NCI-H524 treated with DMSO at 0.1 percent for 48 hours (cell line): ENCODE data around the gene SMC1B.

Experiments used
- DNase-seq: peaks from one replicate; lab custom pipeline; 2025; lab: John Stamatoyannopoulos, UW

SMC1B gene

DNA sequence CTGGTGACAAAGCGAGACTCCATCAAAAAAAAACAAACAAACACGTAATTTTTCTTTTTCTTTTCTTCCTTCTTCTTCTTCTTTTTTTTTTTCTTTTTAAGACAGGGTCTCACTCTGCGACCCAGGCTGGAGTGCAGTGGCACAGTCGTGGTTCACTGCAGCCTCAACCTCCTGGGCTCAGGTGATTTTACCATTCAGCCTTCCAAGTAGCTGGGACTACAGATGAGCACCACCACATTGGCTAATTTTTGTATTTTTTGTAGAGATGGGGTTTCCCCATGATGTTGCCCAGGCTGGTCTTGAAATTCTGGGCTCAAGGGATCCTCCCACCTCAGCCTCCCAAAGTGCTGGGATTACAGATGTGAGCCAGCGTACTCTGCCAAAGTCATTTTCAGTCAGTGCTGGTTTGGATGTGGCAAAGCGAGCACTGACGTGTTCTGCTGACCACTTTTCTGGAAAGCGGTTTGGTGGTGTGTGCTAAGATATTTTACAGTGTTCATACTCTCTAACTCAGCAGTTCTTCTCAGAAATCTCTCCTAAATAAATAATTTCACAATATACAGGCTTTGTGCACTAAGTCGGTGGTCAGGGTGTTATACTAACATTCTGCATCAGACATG is 92.9 kb downstream of the SMC1B start:
- no peak for DNase-seq

DNA sequence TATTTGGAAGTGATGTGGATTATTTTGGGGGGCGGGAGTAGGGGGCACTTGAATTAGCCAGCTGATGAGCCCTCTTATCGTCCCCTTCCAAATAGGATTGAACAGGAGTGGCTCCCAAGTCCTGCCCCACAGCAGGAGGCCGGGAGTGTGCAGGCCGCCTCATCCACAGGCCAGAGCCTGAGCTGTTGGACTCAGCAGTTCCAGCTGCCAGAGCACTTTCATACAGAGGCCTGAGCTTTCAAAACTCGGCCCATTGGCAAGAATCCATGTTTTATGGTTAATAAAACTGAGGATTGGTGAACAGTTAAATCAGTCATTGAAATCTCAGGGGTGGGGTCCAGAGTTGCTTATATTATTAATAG is 94.1 kb downstream of the SMC1B start:
- no peak for DNase-seq

DNA sequence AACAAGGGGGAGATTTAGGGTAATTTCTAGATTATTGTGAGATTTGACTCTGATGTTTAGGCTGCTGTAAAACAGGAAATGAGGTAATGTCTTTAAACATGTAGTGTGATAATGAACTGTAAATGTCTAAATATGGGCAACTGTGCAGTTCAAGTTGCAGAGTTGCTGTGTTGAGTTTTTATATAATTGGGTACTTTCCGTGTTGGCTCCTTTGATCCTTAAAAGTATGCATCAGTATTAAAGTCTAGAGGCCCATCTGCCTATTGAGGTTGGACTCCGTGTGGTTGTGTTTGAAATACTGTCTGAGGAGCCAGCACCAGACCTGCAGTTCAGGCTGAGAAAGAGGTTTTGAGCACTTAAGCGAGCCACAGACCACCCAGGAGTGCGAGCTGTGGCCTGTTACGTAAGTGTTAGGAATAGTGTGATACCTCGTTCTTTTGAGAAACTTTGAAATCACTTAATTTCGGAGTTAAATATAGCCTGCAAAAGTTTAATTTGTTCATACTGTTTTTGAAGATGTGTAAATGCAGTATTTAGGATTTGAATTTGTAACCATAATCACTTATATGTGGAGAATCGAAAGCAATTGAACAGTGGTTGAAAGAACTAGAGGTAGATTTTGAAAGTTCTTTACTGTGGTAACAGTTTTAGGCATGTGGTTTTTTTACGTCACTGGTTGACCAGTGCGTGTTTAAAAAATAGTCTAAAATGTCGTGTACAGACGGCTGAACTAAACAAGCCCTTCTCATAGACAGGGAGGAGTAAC is 94.7 kb downstream of the SMC1B start:
- no peak for DNase-seq

DNA sequence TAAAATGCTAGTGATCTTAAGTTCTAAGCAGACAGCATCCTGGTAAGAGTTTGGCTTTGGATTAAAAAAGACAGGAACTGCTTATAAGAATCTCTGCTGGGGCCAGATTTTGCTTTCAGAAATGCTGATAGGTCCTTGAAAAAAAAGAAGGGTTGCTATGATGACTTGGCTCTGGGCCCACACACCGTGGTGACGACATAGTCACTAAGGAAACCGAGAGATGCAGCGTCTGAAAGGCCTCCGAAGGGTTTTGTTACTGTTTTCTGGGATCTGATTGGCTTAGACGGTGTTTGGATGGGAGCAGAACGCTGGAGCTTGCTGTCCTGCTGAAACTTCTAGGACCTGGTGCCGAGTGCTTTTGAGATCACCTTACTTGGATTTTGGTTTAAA is 95.2 kb downstream of the SMC1B start:
- DNase-seq: peak; percentile 64

DNA sequence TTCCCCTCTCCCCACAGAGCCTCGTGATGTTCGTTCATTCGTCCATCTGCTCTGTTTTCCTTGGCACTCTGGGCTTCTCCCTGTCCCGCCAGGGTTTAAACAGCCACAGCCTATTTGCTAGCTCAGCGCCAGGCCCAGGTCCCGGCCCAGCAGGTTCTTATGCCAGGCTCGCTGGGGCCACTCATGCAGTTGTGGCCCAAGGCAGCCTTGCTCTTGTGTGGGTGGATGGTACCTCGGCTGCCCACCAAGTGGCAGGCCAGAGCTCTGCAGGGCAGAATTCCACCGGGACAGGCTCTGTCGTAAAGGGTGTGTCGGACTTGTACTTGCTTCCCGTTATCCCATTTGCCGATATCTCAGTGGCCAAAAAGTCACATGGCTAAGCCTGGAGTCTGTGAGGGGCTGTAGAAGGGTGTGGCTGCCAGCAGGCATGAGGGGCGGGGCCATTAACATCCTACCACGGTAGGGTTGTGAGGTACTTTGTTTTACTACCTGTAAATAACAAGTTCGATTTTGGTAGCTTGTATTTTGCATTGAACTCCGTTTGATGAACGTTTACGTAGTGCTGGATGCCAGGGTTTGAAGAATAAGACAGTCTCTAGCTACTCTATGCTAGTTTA is 95.7 kb downstream of the SMC1B start:
- DNase-seq: peak; percentile 26

DNA sequence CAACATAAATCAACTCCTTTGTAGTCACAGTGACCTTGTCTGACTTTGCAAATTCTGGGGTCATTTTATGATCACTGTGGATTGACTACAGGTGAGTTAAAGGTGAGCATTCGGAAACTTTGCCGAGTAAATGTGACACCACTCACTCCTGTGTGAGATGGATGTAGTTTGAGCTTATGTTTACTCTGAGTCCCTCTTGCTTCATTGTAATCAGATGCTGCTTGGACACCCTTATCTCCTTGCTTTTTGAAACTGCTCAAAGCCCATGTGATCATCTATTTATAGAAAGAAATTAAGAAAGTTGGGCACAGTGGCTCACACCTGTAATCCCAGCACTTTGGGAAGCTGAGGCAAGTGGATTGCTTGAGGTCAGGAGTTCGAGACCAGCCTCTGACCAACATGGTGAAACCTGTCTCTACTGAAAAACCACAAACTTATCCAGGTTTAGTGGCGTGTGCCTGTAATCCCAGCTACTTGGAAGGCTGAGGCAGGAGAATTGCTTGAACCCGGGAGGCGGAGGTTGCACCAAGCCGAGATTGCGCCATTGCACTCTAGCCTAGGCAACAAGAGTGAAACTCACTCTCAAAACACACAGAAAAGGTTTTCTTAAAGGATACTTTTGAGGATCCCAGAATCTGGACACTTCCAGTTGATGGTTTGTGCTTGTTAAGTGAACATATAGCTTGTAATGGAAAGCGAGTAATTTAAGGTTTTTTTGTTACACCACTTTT is 96.4 kb downstream of the SMC1B start:
- DNase-seq: no peak

DNA sequence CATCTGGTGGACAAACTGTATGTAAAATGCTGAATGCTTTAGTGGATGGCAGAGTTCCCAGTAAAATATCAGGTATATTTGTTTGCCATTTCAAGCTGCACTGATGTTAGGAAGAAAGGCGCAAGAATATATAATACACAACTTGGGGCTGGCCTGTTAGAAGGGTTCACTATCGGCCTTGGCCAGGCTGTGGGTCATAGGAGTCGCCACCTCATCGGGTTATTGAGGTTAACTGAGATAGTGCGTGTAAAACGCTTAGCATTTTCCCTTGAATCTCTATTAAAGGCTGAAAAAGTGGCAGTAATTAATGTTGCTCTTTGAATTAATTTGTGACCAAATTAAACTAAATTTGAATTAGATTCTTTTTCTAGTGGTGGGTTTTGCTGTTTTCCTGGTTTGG is 98.6 kb downstream of the SMC1B start:
- no peak for DNase-seq

DNA sequence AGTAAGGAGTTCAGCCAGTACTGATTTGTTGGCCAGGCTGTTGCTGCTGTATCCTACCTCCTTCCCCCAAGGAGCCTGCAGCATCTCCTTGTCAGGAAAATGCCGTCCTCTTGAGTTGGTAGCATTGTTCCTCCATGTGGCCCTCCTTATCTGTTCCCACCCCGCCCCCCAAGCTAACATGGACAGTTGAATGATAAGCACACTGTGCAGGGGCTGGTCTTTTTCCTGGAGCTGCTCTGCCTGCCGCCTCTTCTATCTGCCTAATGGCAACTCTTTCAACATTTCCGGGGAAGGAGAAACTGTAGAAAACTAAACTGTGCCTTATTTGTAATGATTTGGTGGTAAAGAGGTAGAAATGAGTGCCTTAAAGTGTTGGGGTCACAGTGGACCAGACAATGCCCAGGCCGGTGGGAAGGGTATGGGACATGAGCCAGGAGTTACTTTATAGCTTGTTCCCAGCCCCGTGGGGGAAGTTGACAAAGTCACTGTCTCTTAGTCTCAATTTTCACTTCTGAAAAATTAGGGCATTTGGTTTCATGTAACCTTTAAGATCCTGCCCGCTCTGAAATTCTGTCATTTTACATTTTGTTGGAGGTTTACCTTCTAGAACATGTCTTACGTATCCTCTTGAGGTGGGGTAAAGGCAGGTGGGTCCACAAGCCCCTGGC is 99.2 kb downstream of the SMC1B start:
- no peak for DNase-seq

DNA sequence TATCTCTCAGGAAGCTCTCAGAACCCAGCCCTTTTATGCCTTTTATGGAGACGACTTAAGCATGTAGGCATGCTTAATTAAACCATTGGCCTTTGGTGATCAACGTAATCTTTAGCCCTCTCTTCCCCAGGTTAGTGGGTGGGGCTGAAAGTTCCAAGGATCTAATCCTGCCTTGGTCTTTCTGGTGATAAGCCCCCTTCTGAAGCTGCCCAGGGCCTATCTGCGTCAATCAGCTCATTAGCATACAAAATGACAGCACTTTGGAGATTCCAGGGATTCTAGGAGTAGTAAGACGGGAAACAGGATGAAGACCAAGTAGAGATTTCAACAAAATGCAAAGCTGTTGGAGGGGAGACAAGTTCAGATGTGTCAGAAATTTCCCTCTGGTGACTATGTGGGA is 100.5 kb downstream of the SMC1B start:
- DNase-seq: no peak

DNA sequence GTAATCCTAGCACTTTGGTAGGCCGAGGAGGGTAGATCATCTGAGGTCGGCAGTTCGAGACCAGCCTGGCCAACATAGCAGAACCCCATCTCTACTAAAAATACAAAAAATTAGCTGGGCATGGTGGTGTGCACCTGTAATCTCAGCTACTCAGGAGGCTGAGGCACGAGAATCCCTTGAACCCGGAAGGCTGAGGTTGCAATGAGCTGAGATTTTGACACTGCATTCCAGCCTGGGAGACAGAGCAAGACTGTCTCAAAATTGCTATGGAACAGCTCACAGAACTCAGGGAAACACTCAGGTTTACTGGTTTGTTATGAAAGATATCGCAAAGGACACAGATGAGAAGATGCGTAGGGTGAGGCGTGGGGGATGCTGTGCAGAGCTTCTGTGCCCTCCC is 101.0 kb downstream of the SMC1B start:
- no peak for DNase-seq

DNA sequence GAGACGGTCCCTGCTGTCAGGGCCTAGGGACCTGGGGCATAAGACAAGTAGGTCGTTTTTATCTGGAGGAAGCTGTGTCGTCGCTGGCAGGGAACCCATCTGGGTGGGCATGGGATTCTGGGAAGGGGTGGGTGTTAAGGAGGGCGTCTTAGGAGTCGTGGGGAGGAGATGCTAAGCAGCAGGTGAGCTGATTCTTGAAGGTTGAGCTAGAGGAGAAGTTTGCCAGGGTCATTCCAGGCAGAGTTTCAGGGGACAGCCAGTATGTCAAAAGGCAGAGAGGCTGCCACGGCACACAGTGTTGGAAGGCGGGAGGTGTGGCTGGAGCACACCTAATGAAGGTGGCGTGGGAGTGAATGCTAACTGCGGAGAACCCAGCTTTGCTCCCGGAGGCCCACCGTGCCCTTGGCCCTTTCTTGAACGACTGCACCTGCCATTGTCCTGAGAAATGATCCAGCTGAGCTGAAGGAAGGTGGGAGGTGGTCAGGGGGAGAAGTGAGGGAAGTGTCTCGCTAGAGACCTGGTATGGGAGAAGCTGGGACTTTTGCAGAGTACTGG is 102.3 kb downstream of the SMC1B start:
- DNase-seq: no peak

DNA sequence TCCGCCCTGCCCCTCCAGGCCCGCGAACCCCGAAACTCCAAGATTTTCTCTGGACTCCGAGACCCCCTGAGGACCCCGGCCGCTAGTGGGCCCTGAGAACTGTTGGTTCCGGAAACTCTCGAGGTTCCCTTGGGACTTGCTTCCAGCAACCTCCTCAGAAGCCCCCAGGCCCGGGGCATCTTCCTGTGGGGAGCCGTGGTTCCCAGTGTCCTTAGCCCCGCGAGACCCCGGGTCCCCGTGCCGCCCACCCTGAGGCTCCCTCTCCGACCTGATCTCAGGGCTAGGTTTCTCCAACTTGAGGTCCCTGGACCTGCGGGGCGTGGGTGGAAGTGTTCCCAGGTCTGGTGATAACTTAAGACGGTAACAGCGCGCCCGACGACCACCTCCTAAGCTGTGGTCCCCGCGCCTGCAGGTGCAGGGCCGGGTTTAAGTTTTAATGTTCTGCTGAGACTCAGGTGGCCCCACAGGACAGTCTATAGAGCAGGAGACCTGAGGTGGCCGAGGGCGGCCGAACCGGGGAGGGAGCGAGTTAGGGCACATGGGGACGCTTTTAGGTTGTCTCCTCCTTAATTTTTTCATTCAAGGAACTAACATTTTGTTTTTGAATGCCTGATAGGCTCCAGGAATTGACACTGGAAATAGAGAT is 102.9 kb downstream of the SMC1B start:
- DNase-seq: no peak

DNA sequence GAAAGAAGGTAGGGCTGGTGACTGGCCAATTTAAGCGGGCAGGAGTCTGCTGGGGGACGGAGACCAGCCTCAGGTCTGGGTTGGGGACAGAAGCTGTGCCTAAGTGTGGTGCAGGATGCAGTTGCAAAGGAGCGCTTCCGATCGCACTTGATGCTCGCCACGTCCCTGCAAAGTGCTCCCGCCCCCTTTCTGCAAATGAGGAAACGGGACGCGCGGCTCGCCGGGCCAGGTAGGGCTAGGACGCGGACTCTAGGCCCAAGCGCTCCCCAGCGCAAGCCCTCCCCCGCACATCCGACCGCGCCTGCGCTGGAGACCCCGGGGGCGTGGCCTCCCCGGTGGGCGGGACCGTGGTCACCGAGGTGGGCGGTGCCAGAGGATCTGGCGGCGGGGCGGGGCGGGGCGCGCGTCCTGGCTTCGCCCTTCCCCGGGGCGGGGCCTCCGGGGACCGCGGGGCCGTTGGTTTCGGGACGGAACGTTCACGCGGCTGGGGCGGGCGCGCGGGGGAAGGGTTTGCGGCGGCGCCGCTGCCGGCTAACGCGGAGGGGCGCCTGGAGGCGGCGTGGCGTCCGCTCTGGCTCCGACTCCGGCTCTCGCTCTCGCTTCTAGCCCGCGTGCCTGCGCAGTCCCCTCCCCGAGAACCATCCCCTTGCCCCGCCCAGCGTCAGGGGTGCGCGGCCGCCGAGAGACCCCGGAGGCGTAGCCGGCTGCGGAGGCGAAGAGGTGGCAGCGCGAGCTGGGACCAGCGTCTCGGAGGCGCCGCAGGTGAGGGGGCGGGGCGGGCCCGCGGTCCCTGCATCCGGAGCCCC is 103.8 kb downstream of the SMC1B start, which contains the start of gene FAM118A:
TSS of gene FAM118A (plus strand) at position 513 of the 806 bp plus-strand sequence. CDS start 12,446 bp downstream, outside the sequence.
- DNase-seq: peak; percentile 66

DNA sequence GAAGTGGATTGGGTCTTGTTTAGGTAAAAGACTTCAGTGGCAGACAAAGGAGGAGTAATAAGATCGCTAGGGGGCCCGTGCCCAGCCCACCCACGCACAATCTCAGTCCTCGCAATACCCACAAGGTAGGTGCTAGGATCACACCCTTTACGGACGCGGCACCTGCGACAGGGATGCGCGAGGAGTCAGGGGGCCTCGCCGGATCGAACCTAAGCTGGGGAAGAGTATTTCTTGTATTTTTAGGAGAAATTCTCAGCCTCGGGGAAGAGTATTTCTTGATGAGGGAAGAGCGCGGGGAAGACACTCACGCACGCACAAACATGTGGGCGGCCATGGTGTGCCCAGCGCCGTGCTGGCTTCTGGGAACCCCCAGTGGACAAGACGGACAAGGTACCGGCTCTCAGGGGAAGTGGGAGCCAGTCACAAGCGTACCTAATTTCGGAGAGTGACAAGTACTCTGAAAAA is 104.4 kb downstream of the SMC1B start:
- no peak for DNase-seq

DNA sequence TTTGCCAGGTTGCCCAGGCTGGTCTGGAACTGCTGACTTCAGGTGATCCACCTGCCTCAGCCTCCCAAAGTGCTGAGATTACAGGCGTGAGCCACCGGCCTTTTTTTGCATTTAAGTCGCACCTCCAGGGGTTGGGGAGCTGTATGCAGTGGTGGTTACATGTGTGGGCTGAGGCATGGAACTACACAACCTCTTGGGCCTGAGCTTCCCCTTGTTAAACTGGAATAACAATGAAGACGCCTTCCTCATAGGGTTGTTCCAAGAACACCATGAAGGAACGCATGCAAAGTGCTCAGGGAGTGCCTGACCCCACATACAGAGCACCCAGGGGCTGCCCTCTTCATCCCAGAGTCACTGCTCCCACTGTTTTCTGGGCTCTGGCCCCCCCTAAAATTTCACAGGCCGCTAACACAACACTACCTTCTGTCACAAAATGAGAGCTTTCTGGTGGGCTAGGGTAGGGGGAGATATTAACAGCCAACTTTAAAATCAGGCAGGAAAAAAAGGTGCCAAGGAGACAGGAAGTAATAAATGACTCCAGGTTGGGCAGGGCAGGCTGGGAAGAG is 104.9 kb downstream of the SMC1B start:
- DNase-seq: no peak

DNA sequence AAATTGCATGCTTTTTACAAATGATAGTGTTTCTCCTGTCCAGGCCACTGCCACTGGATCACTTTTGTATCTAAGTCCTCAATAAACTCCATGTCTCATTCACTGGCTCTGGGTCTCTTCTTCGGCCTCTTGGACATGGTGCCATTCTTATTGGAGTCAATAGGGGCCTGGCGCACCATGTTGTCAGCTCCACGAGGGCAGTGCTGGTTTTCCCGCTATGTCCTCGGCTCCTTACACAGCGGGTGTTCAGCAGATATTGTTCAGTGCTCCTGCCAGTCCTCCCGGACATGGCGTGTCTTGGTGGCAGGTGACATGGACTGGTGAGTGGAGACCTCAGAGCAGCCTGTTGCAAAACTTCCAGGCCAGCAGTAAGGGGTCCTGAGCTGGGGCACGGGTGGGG is 107.3 kb downstream of the SMC1B start:
- no peak for DNase-seq

DNA sequence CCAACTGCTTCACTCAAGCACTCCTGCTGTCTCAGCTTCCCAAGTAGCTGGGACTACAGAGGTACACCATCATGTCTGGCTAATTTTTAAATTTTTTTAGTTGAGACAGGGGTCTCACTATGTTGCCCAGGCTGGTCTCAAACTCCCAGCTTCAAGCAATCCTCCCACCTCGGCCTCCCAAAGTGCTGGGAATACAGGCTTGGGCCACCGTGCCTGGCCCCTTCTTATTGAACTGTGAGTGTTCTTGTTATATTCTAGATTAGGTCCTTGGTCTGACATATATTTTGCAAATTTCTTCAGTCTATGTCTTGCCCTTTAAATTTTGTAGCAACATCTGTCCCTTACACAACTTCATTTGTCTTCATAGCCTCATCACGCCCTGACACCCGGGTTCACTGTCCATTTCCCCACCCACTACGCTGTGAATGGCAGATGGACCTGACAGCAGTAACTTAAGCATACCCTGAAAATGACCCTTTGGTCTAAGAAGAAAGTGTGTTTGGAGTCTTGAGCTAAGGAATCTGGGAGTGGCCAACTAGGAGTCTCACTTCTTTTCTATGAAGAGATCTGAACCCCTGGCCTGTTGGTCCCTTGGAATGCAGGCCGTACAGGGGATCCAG is 107.8 kb downstream of the SMC1B start:
- DNase-seq: no peak

DNA sequence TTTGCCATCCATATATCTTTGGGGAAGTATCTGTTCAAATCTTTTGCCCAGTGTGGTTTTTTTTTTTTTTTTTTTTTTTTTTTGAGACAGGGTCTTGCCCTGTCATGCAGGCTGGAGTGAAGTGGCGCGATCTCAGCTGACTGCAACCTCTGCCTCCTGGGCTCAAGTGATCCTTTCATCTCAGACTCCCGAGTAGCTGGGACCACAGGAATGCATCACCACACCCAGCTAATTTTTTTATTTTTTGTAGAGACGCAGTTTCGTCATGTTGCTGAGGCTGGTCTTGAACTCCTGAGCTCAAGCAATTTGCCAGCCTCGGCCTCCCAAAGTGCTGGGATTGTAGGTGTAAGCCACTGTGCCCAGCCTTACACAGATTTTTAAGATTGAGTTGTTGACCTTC is 108.4 kb downstream of the SMC1B start:
- no peak for DNase-seq

DNA sequence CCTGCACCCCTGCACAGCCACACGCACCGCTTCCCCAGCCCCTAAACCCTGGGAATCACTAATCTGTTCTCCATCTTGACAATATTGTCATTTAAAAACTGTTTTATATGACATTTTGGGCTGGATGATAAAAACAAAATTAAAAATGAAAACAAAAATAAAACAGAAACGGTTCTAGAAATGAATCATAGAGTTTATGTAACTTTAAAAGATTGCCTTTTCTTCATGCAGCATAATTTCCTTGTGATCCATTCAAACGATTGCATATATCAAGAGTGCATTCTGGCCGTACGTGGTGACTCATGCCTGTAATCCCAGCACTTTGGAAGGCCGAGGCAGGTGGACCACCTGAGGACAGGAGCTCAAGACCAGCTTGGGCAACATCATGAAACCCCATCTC is 110.2 kb downstream of the SMC1B start:
- DNase-seq: no peak

DNA sequence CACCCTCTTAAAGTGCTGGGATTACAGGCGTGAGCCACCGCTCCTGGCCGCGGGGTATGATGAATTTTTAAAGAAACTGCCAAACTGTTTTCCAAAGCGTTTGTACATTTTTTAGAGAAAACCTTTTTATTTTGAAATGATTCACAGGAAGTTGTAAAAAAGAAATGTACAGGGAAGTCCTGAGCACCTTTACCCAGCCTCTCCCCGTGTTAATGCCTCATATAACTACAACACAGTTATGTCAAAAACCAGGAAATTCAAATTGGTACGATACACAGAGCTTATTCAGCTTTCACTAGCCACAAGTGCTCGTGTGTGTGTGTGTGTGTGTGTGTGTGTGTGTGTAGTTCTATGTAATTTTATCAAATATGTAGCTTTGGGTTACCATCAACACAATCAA is 110.6 kb downstream of the SMC1B start:
- no peak for DNase-seq
